SK-N-MC (cell line): Measurements from ENCODE around the gene POU2AF2.

Experiments
- DNase-seq: peaks from one replicate; pipeline ENCODE4 v3.0.0-alpha.2; 2011; ENCODE audit warnings: low read depth, low spot score
- H3K27ac ChIP-seq: fragments of 200-600 bp; sonication (generic); 2 replicates; pipeline ENCODE4 v1.5.1; 2016; ENCODE audit warnings: mixed run types
- H3K36me3 ChIP-seq: fragments of 200-600 bp; sonication (generic); 2 replicates; pipeline ENCODE4 v1.6.1; 2017; ENCODE audit warnings: antibody characterized with exemption, low read length, mixed read lengths; ENCODE audit not compliant: insufficient read depth
- H3K4me3 ChIP-seq: fragments of 200-600 bp; sonication (generic); 2 replicates; pipeline ENCODE4 v1.5.1; 2016
- H3K9ac ChIP-seq: fragments of 200-600 bp; sonication (generic); 2 replicates; pipeline ENCODE4 v1.8.0; 2017; ENCODE audit warnings: mixed run types, mixed read lengths; ENCODE audit not compliant: insufficient read length
- H3K9me3 ChIP-seq: fragments of 200-600 bp; sonication (generic); 2 replicates; pipeline ENCODE4 v1.6.1; 2017; ENCODE audit warnings: low read depth, mild to moderate bottlenecking, antibody characterized with exemption, low read length, moderate library complexity, mixed read lengths
- EZH2 ChIP-seq: fragments of 200-600 bp; sonication (generic); IDR thresholded peaks from one replicate; pipeline ENCODE4 v1.6.1; 2017; ENCODE audit warnings: antibody characterized with exemption
- FOXP2 ChIP-seq: optimal IDR thresholded peaks from 2 replicates; pipeline ENCODE3; 2011; ENCODE audit warnings: mild to moderate bottlenecking, moderate library complexity; ENCODE audit not compliant: insufficient read depth; ENCODE audit errors: extremely low read length, control extremely low read depth
- POLR2AphosphoS5 ChIP-seq: IDR thresholded peaks from 2 replicates; pipeline ENCODE4 v1.6.1; 2012; ENCODE audit warnings: mild to moderate bottlenecking, low read depth, low read length, borderline replicate concordance

The POU2AF2 gene

GRCh38 chr11:111305162-111305802, 59.8 kb downstream of the POU2AF2 start:
- no peak for TF ChIP-seq EZH2
- TF ChIP-seq FOXP2, result no peak
- no peak for TF ChIP-seq POLR2AphosphoS5
- DNase-seq, result no peak
- H3K4me3 ChIP-seq, result peak overlapping the region; percentile 32; the same call in 1 of the 2 replicates
- no peak overlapping the region for H3K9ac ChIP-seq
- no peaks in the 10 kb centered on the region for H3K36me3 ChIP-seq
- H3K27ac ChIP-seq, result peak overlapping the region; percentile 52
- H3K9me3 ChIP-seq, result no peaks in the 10 kb centered on the region

GRCh38 chr11:111305876-111306275, 60.4 kb downstream of the POU2AF2 start:
- no peak overlapping the region for H3K9ac ChIP-seq
- no peak for TF ChIP-seq EZH2
- TF ChIP-seq POLR2AphosphoS5, result no peak
- no peak for TF ChIP-seq FOXP2
- H3K4me3 ChIP-seq, result no peak overlapping the region
- no peaks in the 10 kb centered on the region for H3K9me3 ChIP-seq
- no peaks in the 10 kb centered on the region for H3K36me3 ChIP-seq
- peak overlapping the region; percentile 59 for H3K27ac ChIP-seq
- DNase-seq, result no peak

- TF ChIP-seq POLR2AphosphoS5 (no peak), EZH2 (no peak), FOXP2 (no peak)
Measured at GRCh38 chr11:111306321-111306720, 60.8 kb downstream of the POU2AF2 start.

GRCh38 chr11:111307472-111308108, 62.1 kb downstream of the POU2AF2 start:
- peak overlapping the region; percentile 72 for H3K4me3 ChIP-seq
- H3K27ac ChIP-seq, result peak overlapping the region; percentile 95
- TF ChIP-seq POLR2AphosphoS5 (no peak), FOXP2 (no peak), EZH2 (no peak)
- no peaks in the 10 kb centered on the region for H3K36me3 ChIP-seq
- H3K9me3 ChIP-seq, result no peaks in the 10 kb centered on the region
- H3K9ac ChIP-seq, result peak overlapping the region; percentile 49
- no peak for DNase-seq

More at GRCh38 chr11:111306321-111306720, 60.8 kb downstream of the POU2AF2 start:
- no peaks in the 10 kb centered on the region for H3K9me3 ChIP-seq
- H3K27ac ChIP-seq, result peak overlapping the region; percentile 59
- no peak for DNase-seq
- H3K4me3 ChIP-seq, result no peak overlapping the region
- no peaks in the 10 kb centered on the region for H3K36me3 ChIP-seq
- H3K9ac ChIP-seq, result no peak overlapping the region

GRCh38 chr11:111308140-111308539, 62.6 kb downstream of the POU2AF2 start:
- no peaks in the 10 kb centered on the region for H3K9me3 ChIP-seq
- H3K9ac ChIP-seq, result peak overlapping the region; percentile 69
- H3K4me3 ChIP-seq, result peak overlapping the region; percentile 72
- peak overlapping the region; percentile 95 for H3K27ac ChIP-seq
- no peaks in the 10 kb centered on the region for H3K36me3 ChIP-seq
- peak; percentile 84 for DNase-seq
- TF ChIP-seq EZH2 (no peak), POLR2AphosphoS5 (peak; percentile 51), FOXP2 (peak; percentile 60)

GRCh38 chr11:111309215-111309915, 63.8 kb downstream of the POU2AF2 start:
- Histone ChIP-seq H3K9me3 (no peaks in the 10 kb centered on the region), H3K36me3 (no peaks in the 10 kb centered on the region), H3K9ac (no peak overlapping the region), H3K27ac (peak overlapping the region; percentile 6; the same call in 1 of the 2 replicates), H3K4me3 (no peak overlapping the region)
- DNase-seq, result no peak
- no peak for TF ChIP-seq FOXP2
- no peak for TF ChIP-seq EZH2
- no peak for TF ChIP-seq POLR2AphosphoS5

GRCh38 chr11:111310088-111310487, 64.6 kb downstream of the POU2AF2 start:
- DNase-seq, result no peak
- Histone ChIP-seq H3K36me3 (no peaks in the 10 kb centered on the region), H3K27ac (no peak overlapping the region), H3K4me3 (no peak overlapping the region), H3K9ac (no peak overlapping the region), H3K9me3 (no peaks in the 10 kb centered on the region)
- TF ChIP-seq EZH2, result no peak

GRCh38 chr11:111310723-111311122, 65.2 kb downstream of the POU2AF2 start:
- no peak for DNase-seq
- Histone ChIP-seq H3K36me3 (no peaks in the 10 kb centered on the region), H3K27ac (no peak overlapping the region), H3K9ac (no peak overlapping the region), H3K4me3 (no peak overlapping the region), H3K9me3 (no peaks in the 10 kb centered on the region)
- TF ChIP-seq POLR2AphosphoS5, result no peak
- no peak for TF ChIP-seq FOXP2
- TF ChIP-seq EZH2, result no peak
